Right atrium auricular region (tissue), 2 donors: Measurements from ENCODE around the gene FAM120AOS. TPM values are rescaled to one million over a fixed set of nuclear protein-coding genes. Genes with fewer than 3 reads are reported as not detected.

Experiments
- DNase-seq: peaks from one replicate; pipeline ENCODE4 v3.0.0-alpha.2; 2019; ENCODE audit warnings: low spot score
- H3K27ac ChIP-seq, 2 donors: fragments of 200-600 bp; sonication (generic); 1 replicate in 1 of 2; 2 replicates in 1 of 2; pipeline ENCODE4 v1.5.1; 2016 to 2019
- H3K27me3 ChIP-seq, 2 donors: fragments of 200-600 bp; sonication (generic); one replicate each; pipeline versions ENCODE4 v1.5.1 to v1.6.0; 2017 to 2019
- H3K36me3 ChIP-seq: fragments of 200-600 bp; sonication (generic); one replicate; pipeline ENCODE4 v1.5.1; 2016
- H3K4me1 ChIP-seq, 2 donors: fragments of 200-600 bp; sonication (generic); one replicate each; pipeline versions ENCODE4 v1.5.1 to v1.6.0; 2017 to 2019
- H3K4me3 ChIP-seq, 2 donors: fragments of 200-600 bp; sonication (generic); 1 replicate in 1 of 2; 2 replicates in 1 of 2; pipeline ENCODE4 v1.5.1; 2017 to 2019; ENCODE audit warnings: mild to moderate bottlenecking in 1 of 2, moderate library complexity in 1 of 2
- H3K9me3 ChIP-seq, 2 donors: fragments of 200-600 bp; sonication (generic); one replicate each; pipeline ENCODE4 v1.5.1; 2019
- total RNA-seq, 2 donors: library from RNA; depleted of rRNA; stranded (reverse); fragments of >200 nt; gene quantifications; one replicate each; pipeline ENCODE4 v1.1.0, GENCODE V29; 2016
- TF ChIP-seq, protein P1 (sequence below), 2 donors: fragments of 200-600 bp; sonication (generic); IDR thresholded peaks; one replicate each; pipeline ENCODE4 v1.5.1; 2019; ENCODE audit warnings: antibody characterized with exemption in 2 of 2

The FAM120AOS gene
- total RNA-seq, result 10 to 100 TPM; 32.4 to 47.0 TPM

DNA sequence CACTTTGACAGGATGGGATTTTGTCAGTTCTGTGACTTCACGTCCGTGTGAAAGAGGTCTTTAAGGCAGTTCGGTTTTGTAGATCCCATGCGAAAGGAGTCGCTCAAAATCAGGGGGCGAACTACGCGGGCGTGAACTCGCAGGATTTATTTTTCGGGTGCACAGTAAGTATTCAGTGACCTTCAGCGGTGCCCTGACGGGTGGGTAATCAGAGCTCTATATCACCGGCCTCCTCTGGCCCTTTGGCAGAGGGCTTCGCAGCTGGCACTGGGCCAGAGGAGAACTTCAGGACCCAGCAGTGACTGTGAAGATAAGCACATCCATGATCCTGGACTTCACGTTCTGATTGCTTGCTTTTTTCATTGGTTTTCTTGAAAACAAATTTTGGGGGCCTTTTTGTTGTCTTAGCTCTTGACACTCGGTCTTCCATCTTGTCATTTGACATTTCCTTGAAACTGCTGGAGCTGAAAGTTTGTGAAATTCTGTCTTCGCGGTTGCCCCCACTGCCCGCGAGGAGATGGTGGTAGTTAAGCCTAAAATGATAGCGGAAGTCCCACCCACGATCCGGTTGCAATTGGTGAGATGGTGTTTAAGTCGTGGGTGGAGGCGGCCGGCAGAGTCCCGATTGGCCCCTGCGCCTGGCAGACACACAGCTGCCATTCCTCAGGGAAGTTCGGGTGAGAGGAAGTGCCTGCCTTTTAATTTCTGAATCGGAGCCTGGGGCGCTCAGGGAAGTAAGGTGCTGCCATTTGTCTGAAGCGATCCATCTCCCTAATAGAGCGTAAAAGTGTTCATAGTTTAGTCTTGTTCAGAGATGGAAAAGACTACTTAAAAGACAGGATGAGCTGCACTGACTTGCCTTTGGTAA, at the start of gene FAM120AOS:
Gene FAM120AOS (minus strand): TSS at position 535 of the 868 bp plus-strand sequence. CDS start 872 bp downstream, outside the sequence.
- peak; percentile 97 for DNase-seq
- Histone ChIP-seq H3K9me3 (no peaks in the 10 kb centered on the region), H3K27ac (peak within 1 kb of the TSS; percentile 91 to 98), H3K4me3 (peak within 1 kb of the TSS; percentile 71 to 92), H3K36me3 (peaks cover 16% of the 10 kb centered on the region), H3K4me1 (peaks cover 0 to 52% of the 10 kb centered on the region in 2 donors), H3K27me3 (no peaks in the 10 kb centered on the region)
- TF ChIP-seq, protein P1, sequence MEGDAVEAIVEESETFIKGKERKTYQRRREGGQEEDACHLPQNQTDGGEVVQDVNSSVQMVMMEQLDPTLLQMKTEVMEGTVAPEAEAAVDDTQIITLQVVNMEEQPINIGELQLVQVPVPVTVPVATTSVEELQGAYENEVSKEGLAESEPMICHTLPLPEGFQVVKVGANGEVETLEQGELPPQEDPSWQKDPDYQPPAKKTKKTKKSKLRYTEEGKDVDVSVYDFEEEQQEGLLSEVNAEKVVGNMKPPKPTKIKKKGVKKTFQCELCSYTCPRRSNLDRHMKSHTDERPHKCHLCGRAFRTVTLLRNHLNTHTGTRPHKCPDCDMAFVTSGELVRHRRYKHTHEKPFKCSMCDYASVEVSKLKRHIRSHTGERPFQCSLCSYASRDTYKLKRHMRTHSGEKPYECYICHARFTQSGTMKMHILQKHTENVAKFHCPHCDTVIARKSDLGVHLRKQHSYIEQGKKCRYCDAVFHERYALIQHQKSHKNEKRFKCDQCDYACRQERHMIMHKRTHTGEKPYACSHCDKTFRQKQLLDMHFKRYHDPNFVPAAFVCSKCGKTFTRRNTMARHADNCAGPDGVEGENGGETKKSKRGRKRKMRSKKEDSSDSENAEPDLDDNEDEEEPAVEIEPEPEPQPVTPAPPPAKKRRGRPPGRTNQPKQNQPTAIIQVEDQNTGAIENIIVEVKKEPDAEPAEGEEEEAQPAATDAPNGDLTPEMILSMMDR (IDR thresholded peaks at IDR 0.05), result no peak

DNA sequence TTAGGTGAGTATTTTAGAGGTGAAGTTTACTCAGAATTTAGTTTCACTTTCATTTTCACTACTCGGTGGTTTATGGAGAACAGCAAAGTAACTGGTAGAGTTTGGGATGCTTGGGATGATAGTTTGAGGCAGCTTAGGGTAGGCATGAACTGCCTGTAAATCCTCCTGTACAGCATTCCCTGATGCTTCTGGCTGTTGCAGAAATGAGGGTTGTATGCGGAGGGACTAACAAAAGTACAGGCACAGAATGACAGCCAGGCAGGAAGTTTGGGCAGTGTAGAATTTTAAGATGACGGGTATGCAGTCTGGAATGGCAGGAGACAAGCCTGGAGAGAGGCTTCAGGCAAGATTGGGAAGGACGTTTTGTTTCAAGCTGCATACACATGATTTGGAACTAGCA, 48.0 kb upstream of the FAM120AOS start:
- no peaks in the 10 kb centered on the region for H3K9me3 ChIP-seq
- no peak for DNase-seq
- H3K27ac ChIP-seq, result peak overlapping the region; percentile 26 to 49
- TF ChIP-seq, protein P1 (IDR thresholded peaks at IDR 0.05), result no peak
- H3K36me3 ChIP-seq, result peaks cover 38% of the 10 kb centered on the region
- H3K27me3 ChIP-seq, result no peaks in the 10 kb centered on the region
- peaks cover 0 to 14% of the 10 kb centered on the region in 2 donors for H3K4me1 ChIP-seq
- H3K4me3 ChIP-seq, result peak overlapping the region; percentile 15 to 33

DNA sequence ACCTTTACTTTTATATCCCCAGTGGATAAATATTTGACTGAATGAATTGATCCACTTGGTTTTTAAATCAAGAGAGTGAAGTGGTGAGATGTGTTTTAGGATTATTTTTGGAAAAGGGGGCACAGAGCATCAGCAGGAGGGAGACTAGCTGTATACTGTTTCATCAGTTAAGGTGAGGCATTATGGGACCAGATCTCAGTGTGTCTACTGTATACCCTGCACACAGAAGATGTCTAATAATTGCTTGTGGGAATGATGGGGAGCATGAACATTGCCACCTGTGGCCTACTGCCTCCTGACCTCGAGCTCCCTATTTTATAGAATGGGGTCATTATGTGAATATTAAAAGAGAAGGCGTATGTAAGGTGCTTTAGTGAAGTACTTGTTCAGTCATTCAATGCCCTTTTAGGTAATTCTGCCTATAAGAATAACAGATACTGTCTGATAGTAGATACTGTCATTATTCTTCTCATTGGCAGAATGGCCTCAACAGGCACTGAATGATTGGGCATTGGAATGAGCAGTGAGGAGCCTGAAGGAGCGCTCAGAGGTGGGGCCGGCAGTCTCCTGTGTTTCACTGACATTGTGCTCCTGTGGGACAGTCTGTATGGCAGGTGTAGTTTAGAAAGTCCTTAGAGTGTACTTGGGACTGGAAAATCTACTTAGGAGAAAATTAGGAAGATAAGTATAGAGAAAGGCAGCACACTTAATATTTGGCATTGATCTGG, 47.4 kb upstream of the FAM120AOS start:
- TF ChIP-seq, protein P1 (IDR thresholded peaks at IDR 0.05), result no peak

DNA sequence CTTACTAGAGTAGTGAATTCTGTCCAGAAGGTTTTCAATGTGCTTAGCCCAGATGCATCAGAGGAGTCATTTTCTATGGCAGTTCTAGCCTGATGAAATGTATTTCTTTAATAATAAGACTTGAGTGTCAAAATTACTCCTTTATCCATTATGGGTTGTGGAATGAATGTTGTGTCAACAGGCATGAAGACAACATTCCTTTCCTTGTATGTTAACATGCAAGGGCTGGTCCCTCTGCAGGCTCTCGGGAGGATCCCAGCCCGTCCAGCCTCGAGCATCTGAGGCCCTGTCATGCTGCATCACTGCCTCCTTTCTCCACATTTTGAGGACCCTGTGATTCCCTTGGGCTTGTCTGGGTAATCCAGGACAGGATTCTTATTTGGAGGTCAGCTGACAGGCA, 42.9 kb upstream of the FAM120AOS start:
- Histone ChIP-seq H3K27ac (no peak overlapping the region), H3K36me3 (peaks cover 49% of the 10 kb centered on the region), H3K4me3 (no peak overlapping the region), H3K4me1 (peaks cover 0 to 24% of the 10 kb centered on the region in 2 donors), H3K9me3 (no peaks in the 10 kb centered on the region), H3K27me3 (no peaks in the 10 kb centered on the region)
- DNase-seq, result no peak
- TF ChIP-seq, protein P1 (IDR thresholded peaks at IDR 0.05), result no peak

More for the DNA sequence above, 47.4 kb upstream of the FAM120AOS start:
- DNase-seq, result no peak
- peak overlapping the region in 1 of 2 donors; percentile 33 for H3K4me3 ChIP-seq
- peaks cover 38% of the 10 kb centered on the region for H3K36me3 ChIP-seq
- peak overlapping the region; percentile 26 to 49 for H3K27ac ChIP-seq
- no peaks in the 10 kb centered on the region for H3K27me3 ChIP-seq
- H3K4me1 ChIP-seq, result peaks cover 0 to 14% of the 10 kb centered on the region in 2 donors
- no peaks in the 10 kb centered on the region for H3K9me3 ChIP-seq

DNA sequence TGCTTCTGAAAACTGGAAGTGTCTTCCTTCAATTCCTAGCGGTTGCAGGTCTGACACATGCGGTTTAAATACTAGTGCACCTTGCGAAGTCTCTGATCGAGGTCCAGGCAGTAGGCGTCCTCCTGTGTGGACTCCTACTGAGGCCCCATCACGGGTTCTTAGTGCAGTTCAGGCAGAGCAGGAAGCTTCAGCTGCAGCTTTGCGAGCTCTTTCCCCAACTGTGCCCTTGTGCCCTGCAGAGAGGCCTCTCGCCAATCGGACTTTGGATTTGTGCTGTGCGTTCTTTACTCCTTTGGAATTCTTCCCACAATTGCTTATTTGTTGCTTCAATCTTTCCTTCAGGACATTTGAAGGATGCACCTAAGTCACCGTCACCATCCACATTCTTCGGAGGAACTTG, 40.6 kb upstream of the FAM120AOS start:
- H3K27me3 ChIP-seq, result no peaks in the 10 kb centered on the region
- peaks cover 31% of the 10 kb centered on the region for H3K36me3 ChIP-seq
- H3K27ac ChIP-seq, result no peak overlapping the region
- no peaks in the 10 kb centered on the region for H3K9me3 ChIP-seq
- H3K4me1 ChIP-seq, result peaks cover 0 to 29% of the 10 kb centered on the region in 2 donors
- DNase-seq, result no peak
- TF ChIP-seq, protein P1 (IDR thresholded peaks at IDR 0.05), result no peak
- H3K4me3 ChIP-seq, result no peak overlapping the region
